Skin epidermis (tissue), 12 donors: ENCODE results near the gene DARS1.
A peak's percentile ranks its signal among the peaks of the same experiment; 100 is the strongest.

Experiments
- H3K27ac ChIP-seq, 21 experiments: fragments of 200-600 bp; sonication (generic) in 11 of 21; one replicate each; pipeline ENCODE4 v1.5.0; 2020; ENCODE audit warnings: mild to moderate bottlenecking in 3 of 21, inconsistent platforms in 2 of 21, moderate library complexity in 2 of 21
- H3K4me3 ChIP-seq, 7 experiments: fragments of 200-600 bp; sonication (generic) in 2 of 7; one replicate each; pipeline ENCODE4 v1.5.0; 2020; ENCODE audit warnings: inconsistent platforms in 2 of 7, mild to moderate bottlenecking in 2 of 7, moderate library complexity in 1 of 7

Gene DARS1

GRCh38 chr2:135951041-135951583 lies 34.3 kb downstream of the DARS1 start:
- H3K4me3 ChIP-seq: no peak overlapping the region
- H3K27ac ChIP-seq: peak overlapping the region in 1 of 21 experiments; percentile 12

GRCh38 chr2:135949451-135950234 lies 35.8 kb downstream of the DARS1 start:
- no peak overlapping the region for H3K4me3 ChIP-seq
- peak overlapping the region in 11 of 21 experiments; percentile 11 to 74 (median 38) for H3K27ac ChIP-seq

- Histone ChIP-seq H3K4me3 (peak overlapping the region in 1 of 7 experiments; percentile 3), H3K27ac (peak overlapping the region in 17 of 21 experiments; percentile 11 to 74 (median 52))
These were observed 36.6 kb downstream of the DARS1 start for GRCh38 chr2:135948642-135949355.

GRCh38 chr2:135948141-135948540 lies 37.3 kb downstream of the DARS1 start:
- Histone ChIP-seq H3K27ac (peak overlapping the region in 16 of 21 experiments; percentile 11 to 74 (median 52)), H3K4me3 (peak overlapping the region in 1 of 7 experiments; percentile 3)

GRCh38 chr2:135947483-135947882 lies 37.9 kb downstream of the DARS1 start:
- Histone ChIP-seq H3K27ac (peak overlapping the region in 4 of 21 experiments; percentile 10 to 74 (median 64)), H3K4me3 (no peak overlapping the region)

- H3K27ac ChIP-seq: no peak overlapping the region
- no peak overlapping the region for H3K4me3 ChIP-seq
These were observed 39.9 kb downstream of the DARS1 start for GRCh38 chr2:135945526-135945925.

- H3K4me3 ChIP-seq: no peak overlapping the region
- no peak overlapping the region for H3K27ac ChIP-seq
These were observed 40.8 kb downstream of the DARS1 start for GRCh38 chr2:135944625-135945024.

- Histone ChIP-seq H3K4me3 (no peak overlapping the region), H3K27ac (peak overlapping the region in 1 of 21 experiments; percentile 1)
These were observed 42.3 kb downstream of the DARS1 start for GRCh38 chr2:135942936-135943688.

GRCh38 chr2:135936524-135936923 lies 48.9 kb downstream of the DARS1 start:
- no peak overlapping the region for H3K4me3 ChIP-seq
- H3K27ac ChIP-seq: no peak overlapping the region

- no peak overlapping the region for H3K27ac ChIP-seq
These were observed 49.5 kb downstream of the DARS1 start for GRCh38 chr2:135935914-135936313.

GRCh38 chr2:135931776-135932443 lies 53.5 kb downstream of the DARS1 start:
- H3K27ac ChIP-seq: no peak overlapping the region
- H3K4me3 ChIP-seq: no peak overlapping the region

More at GRCh38 chr2:135935914-135936313, 49.5 kb downstream of the DARS1 start:
- H3K4me3 ChIP-seq: no peak overlapping the region

- H3K27ac ChIP-seq: no peak overlapping the region
- H3K4me3 ChIP-seq: no peak overlapping the region
These were observed 58.8 kb downstream of the DARS1 start for GRCh38 chr2:135926605-135927004.

- no peak overlapping the region for H3K4me3 ChIP-seq
- H3K27ac ChIP-seq: no peak overlapping the region
These were observed 59.9 kb downstream of the DARS1 start for GRCh38 chr2:135925571-135925970.

GRCh38 chr2:135916207-135916606 lies 69.2 kb downstream of the DARS1 start:
- Histone ChIP-seq H3K4me3 (no peak overlapping the region), H3K27ac (peak overlapping the region in 1 of 21 experiments; percentile 1)

GRCh38 chr2:135914485-135914884 lies 70.9 kb downstream of the DARS1 start:
- H3K4me3 ChIP-seq: no peak overlapping the region
- no peak overlapping the region for H3K27ac ChIP-seq

GRCh38 chr2:135913727-135914365 lies 71.6 kb downstream of the DARS1 start:
- Histone ChIP-seq H3K27ac (no peak overlapping the region), H3K4me3 (no peak overlapping the region)

- no peak overlapping the region for H3K27ac ChIP-seq
- no peak overlapping the region for H3K4me3 ChIP-seq
These were observed 75.5 kb downstream of the DARS1 start for GRCh38 chr2:135909976-135910375.

- no peak overlapping the region for H3K4me3 ChIP-seq
These were observed 79.7 kb downstream of the DARS1 start for GRCh38 chr2:135905679-135906078.

More at GRCh38 chr2:135905679-135906078, 79.7 kb downstream of the DARS1 start:
- no peak overlapping the region for H3K27ac ChIP-seq
